Measurements from ENCODE around the gene HMGB4. TPM values are rescaled to one million over a fixed set of nuclear protein-coding genes. Genes with fewer than 3 reads are reported as not detected.

HMGB4 gene
- total and polyA plus RNA-seq, 8 donors = not detected

GRCh38 chr1:33826711-33827110 is 37.2 kb upstream of the HMGB4 start:
- no peak for DNase-seq
- WGBS, 2 donors = 78 to 85% methylated on average over 5 of the region's 5 CpGs
- FAIRE-seq = no peak
- intact Hi-C loops (cut with DNase I) = no loop called here
- Histone ChIP-seq H3K9me3 (no peaks in the 10 kb centered on the region), H3K27me3 (no peaks in the 10 kb centered on the region), H3K4me1 (no peaks in the 10 kb centered on the region), H3K36me3 (no peaks in the 10 kb centered on the region), H3K4me3 (no peak overlapping the region), H3K27ac (no peak overlapping the region)
- no peak for TF ChIP-seq CTCF (IDR thresholded peaks at IDR 0.05)
- ATAC-seq = no peak

GRCh38 chr1:33828059-33828458 is 35.8 kb upstream of the HMGB4 start:
- 28 to 43% methylated on average over 5 of the region's 5 CpGs for WGBS, 2 donors
- FAIRE-seq (no peak), ATAC-seq (no peak), DNase-seq (no peak)
- intact Hi-C loops (cut with DNase I) = no loop called here
- Histone ChIP-seq H3K27me3 (no peaks in the 10 kb centered on the region), H3K4me1 (no peaks in the 10 kb centered on the region), H3K36me3 (no peaks in the 10 kb centered on the region), H3K9me3 (no peaks in the 10 kb centered on the region), H3K27ac (no peak overlapping the region), H3K4me3 (no peak overlapping the region)
- TF ChIP-seq CTCF (IDR thresholded peaks at IDR 0.05) = no peak

- Histone ChIP-seq H3K9me3 (no peaks in the 10 kb centered on the region), H3K4me1 (no peaks in the 10 kb centered on the region), H3K27ac (no peak overlapping the region), H3K27me3 (no peaks in the 10 kb centered on the region), H3K4me3 (no peak overlapping the region), H3K36me3 (no peaks in the 10 kb centered on the region)
- intact Hi-C loops (cut with DNase I) = no loop called here
- DNase-seq (no peak), ATAC-seq (no peak), FAIRE-seq (no peak)
- 76 to 84% methylated on average over 5 of the region's 5 CpGs for WGBS, 2 donors
- TF ChIP-seq CTCF (IDR thresholded peaks at IDR 0.05) = no peak
Observed at GRCh38 chr1:33828654-33829053, 35.2 kb upstream of the HMGB4 start.

DNA sequence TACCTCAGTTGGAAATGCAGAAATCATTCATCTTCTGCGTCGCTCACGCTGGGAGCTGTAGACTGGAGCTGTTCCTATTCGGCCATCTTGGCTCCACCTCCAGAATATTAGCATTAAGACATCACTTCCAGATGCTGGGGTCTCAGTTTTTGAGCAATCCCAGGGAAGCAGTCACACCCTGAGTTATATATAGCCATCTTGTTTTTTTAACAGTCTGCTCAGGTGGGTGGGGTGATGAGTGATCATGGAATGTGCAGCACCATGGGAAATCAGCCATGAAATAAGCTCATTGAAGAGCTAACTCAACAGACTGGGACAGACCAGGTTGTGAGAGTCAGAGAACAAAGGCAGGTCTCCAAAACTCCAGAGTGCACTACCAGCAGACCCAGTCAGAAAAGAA is 27.0 kb upstream of the HMGB4 start:
- ATAC-seq = no peak
- FAIRE-seq = no peak
- 77 to 87% methylated on average over 4 of the region's 4 CpGs for WGBS, 2 donors

DNA sequence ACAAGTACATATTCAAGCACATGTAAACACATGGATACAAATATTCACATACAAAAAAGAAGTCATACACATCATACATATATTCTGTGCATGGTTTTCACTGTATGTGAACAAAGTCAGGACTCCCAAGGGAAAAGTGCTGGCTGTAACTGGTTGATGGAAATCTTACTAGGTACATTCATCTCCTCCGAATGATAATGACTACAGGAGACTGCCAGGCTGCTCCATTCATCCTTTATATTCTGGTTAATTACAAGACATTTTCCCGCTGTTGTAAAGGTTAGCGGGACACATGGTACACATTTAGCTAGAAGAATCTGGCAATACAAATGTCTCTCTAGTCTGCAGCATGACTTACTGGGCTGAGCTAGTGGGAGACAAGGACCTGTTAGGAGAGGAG is 26.2 kb upstream of the HMGB4 start:
- DNase-seq (no peak), ATAC-seq (no peak), FAIRE-seq (no peak)
- 80 to 82% methylated on average over 3 of the region's 3 CpGs for WGBS, 2 donors
- H3K4me1 ChIP-seq = no peaks in the 10 kb centered on the region
- intact Hi-C loops (cut with DNase I) = no loop called here
- no peaks in the 10 kb centered on the region for H3K9me3 ChIP-seq
- no peaks in the 10 kb centered on the region for H3K27me3 ChIP-seq
- TF ChIP-seq CTCF (IDR thresholded peaks at IDR 0.05) = no peak
- H3K36me3 ChIP-seq = no peaks in the 10 kb centered on the region
- H3K27ac ChIP-seq = no peak overlapping the region
- no peak overlapping the region for H3K4me3 ChIP-seq

More for the DNA sequence above, 27.0 kb upstream of the HMGB4 start:
- Histone ChIP-seq H3K4me1 (no peaks in the 10 kb centered on the region), H3K4me3 (no peak overlapping the region), H3K27me3 (no peaks in the 10 kb centered on the region), H3K27ac (no peak overlapping the region), H3K9me3 (no peaks in the 10 kb centered on the region), H3K36me3 (no peaks in the 10 kb centered on the region)
- no peak for TF ChIP-seq CTCF (IDR thresholded peaks at IDR 0.05)
- intact Hi-C loops (cut with DNase I) = no loop called here
- DNase-seq = no peak

Data from pancreas (tissue), 10 donors.